ENCODE measurements around the gene HOXC13.

Gene HOXC13

DNA sequence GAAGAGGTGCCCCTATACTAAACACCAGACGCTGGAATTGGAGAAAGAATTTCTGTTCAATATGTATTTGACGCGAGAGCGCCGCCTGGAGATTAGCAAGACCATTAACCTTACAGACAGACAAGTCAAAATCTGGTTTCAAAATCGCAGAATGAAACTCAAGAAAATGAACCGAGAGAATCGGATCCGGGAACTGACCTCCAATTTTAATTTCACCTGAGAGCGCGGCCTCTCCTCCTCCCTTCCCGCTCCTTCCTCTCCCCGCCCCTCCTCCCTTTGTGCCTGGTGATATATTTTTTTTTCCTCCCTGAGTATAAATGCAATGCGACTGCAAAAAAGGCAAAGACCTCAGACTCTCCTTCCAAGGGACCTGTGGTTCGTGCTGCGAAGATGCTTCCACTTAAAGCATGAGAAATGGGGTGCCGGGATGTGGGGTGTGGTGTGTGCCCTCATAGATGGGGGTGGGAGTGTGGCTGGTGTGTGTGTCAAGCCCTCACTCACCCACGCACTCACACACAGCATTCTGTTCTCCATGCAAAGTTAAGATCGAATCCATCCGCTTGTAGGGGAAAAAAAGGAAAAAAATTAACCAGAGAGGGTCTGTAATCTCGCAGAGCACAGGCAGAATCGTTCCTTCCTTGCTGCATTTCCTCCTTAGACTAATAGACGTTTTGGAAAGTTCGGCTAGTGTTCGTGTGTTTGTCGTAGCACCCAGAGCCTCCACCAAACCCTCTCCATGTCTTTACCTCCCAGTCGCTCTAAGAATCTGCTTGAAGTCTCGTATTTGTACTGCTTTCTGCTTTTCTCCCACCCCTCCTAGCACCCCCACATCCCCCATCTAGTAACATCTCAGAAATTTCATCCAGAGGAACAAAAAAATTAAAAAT lies 50.8 kb downstream of the HOXC13 start:
- DNase-seq (ENCODE audit: low spot score in 2 of 2), result peak; percentile 74 to 75
- Histone ChIP-seq H3K4me3 (peak overlapping the region; percentile 15), H3K4me1 (peaks cover 18% of the 10 kb centered on the region), H3K36me3 (replicated peaks) (no peaks in the 10 kb centered on the region), H3K27me3 (ENCODE audit: low read depth) (0 out of 2 replicates have a peak, but pooled peaks cover 2% of the 10 kb centered on the region), H3K9me3 (no peaks in the 10 kb centered on the region)
- in situ Hi-C loops (cut with MboI; ENCODE audit: low sequenced_read_pairs), result loop anchor here (25.0 kb wide), 1 partner anchor 373 kb away; the partner anchor contains the start of gene GPR84

DNA sequence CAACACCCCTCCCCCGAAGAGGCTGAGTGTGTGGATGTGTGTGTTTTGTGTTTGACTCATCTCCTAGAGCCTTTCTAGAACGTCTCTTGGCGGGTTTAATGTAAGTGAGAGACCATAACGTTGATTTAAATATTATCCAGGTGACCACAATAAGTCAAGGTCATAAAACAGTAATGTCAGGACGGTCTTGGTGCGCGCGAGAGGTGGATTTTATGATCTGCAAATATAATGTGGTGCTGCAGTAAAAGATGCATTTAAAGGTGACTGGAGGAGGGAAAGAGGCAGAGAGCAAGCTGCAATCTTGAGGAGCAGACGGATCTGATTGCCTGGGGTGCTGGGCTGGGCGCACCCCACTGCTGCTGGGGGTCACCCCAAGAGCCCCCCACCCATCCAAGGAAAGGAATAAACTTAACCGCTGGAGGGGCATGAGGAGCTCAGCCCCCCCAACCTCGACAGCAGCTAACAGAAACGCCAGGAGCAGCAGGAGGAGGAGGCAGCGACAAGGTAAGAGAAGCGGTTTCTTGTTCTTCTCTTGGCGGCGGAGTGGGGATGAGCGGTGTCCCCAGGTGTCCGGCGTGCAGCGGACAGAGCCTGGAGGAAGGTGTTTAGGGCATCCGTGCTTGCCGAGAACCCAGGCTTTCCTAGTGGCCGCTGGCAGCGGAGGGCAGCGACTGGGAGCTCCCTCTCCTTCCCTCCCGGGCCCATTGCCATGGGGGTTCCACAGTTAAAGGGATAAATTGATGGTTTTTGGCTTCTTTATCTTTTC lies 51.9 kb downstream of the HOXC13 start:
- no peak for DNase-seq (ENCODE audit: low spot score in 2 of 2)
- in situ Hi-C loops (cut with MboI; ENCODE audit: low sequenced_read_pairs), result loop anchor here (25.0 kb wide), 1 partner anchor 372 kb away; the partner anchor contains the start of gene GPR84
- Histone ChIP-seq H3K4me1 (peaks cover 21% of the 10 kb centered on the region), H3K9me3 (no peaks in the 10 kb centered on the region), H3K4me3 (no peak overlapping the region), H3K36me3 (replicated peaks) (no peaks in the 10 kb centered on the region), H3K27me3 (ENCODE audit: low read depth) (0 out of 2 replicates have a peak, but pooled peaks cover 2% of the 10 kb centered on the region)

- in situ Hi-C loops (cut with MboI; ENCODE audit: low sequenced_read_pairs), result loop anchor here (25.0 kb wide), 1 partner anchor 371 kb away; the partner anchor contains the start of gene GPR84
- no peaks in the 10 kb centered on the region for H3K9me3 ChIP-seq
- DNase-seq (ENCODE audit: low spot score in 2 of 2), result no peak
- H3K27me3 ChIP-seq (ENCODE audit: low read depth), result 0 out of 2 replicates have a peak, but pooled peaks cover 2% of the 10 kb centered on the region
- peaks cover 18% of the 10 kb centered on the region for H3K4me1 ChIP-seq
- no peaks in the 10 kb centered on the region for H3K36me3 ChIP-seq (replicated peaks)
- H3K4me3 ChIP-seq, result no peak overlapping the region
Observed at GRCh38 chr12:53991077-53991460, 52.4 kb downstream of the HOXC13 start.

DNA sequence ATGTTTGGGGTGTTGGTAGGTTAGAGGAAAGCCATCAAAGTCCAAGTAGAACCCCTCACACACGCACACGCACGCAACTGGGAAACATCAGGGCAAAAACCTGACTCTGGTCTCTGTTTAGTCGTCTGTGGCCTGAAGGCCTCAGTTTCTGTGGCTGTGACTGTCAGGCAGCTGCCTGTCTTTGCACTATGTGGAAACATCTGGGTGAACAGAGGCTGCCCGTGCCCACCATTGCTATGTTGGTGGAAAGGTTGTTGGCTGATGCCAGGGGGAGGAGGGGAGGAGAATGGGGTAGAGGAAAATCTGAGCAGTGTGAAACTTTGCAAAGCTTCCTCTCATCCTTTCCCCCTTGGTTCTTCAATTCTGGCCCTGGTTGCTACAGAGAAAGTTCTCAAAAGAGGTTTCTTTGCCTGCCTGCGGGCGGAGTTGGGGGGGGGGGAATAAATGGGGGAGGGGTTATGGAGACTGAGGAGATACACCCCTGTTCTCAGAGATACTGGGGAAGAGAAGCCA lies 53.8 kb downstream of the HOXC13 start:
- H3K4me3 ChIP-seq, result no peak overlapping the region
- H3K36me3 ChIP-seq (replicated peaks), result no peaks in the 10 kb centered on the region
- DNase-seq (ENCODE audit: low spot score in 2 of 2), result no peak
- H3K4me1 ChIP-seq, result peaks cover 18% of the 10 kb centered on the region
- 0 out of 2 replicates have a peak, but pooled peaks cover 2% of the 10 kb centered on the region for H3K27me3 ChIP-seq (ENCODE audit: low read depth)
- no peaks in the 10 kb centered on the region for H3K9me3 ChIP-seq
- in situ Hi-C loops (cut with MboI; ENCODE audit: low sequenced_read_pairs), result loop anchor here (25.0 kb wide), 1 partner anchor 370 kb away; the partner anchor contains the start of gene GPR84

- H3K36me3 ChIP-seq (replicated peaks), result no peaks in the 10 kb centered on the region
- no peak for DNase-seq (ENCODE audit: low spot score in 2 of 2)
- in situ Hi-C loops (cut with MboI; ENCODE audit: low sequenced_read_pairs), result loop anchor here (25.0 kb wide), 1 partner anchor 369 kb away; the partner anchor contains the start of gene GPR84
- H3K27me3 ChIP-seq (ENCODE audit: low read depth), result peaks cover 6% of the 10 kb centered on the region; the same call in 1 of the 2 replicates
- H3K9me3 ChIP-seq, result no peaks in the 10 kb centered on the region
- H3K4me1 ChIP-seq, result peaks cover 18% of the 10 kb centered on the region
- no peak overlapping the region for H3K4me3 ChIP-seq
Observed at GRCh38 chr12:53993162-53994008, 54.8 kb downstream of the HOXC13 start.

DNA sequence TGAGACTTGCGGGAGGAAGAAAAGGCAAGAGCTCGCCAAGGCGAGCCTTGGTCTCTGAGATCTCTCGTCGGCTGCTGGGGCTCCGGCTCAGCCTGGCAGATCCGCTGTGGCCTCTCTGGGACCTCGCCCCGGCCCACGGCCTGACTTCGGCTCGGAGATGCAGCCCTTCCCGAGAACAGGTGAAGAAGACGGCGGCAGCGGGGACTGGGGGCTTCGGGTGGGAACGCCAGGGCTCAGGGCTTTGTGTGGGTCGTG lies 55.3 kb downstream of the HOXC13 start:
- peaks cover 17% of the 10 kb centered on the region for H3K4me1 ChIP-seq
- in situ Hi-C loops (cut with MboI; ENCODE audit: low sequenced_read_pairs), result loop anchor here (25.0 kb wide), 1 partner anchor 368 kb away; the partner anchor contains the start of gene GPR84
- no peak overlapping the region for H3K4me3 ChIP-seq

GRCh38 chr12:53994264-53995001 lies 55.8 kb downstream of the HOXC13 start:
- peaks cover 12% of the 10 kb centered on the region for H3K4me1 ChIP-seq
- no peaks in the 10 kb centered on the region for H3K9me3 ChIP-seq
- in situ Hi-C loops (cut with MboI; ENCODE audit: low sequenced_read_pairs), result loop anchor here (25.0 kb wide), 1 partner anchor 368 kb away; the partner anchor contains the start of gene GPR84
- H3K27me3 ChIP-seq (ENCODE audit: low read depth), result peaks cover 7% of the 10 kb centered on the region; the same call in 1 of the 2 replicates
- DNase-seq (ENCODE audit: low spot score in 2 of 2), result no peak
- H3K4me3 ChIP-seq, result no peak overlapping the region
- no peaks in the 10 kb centered on the region for H3K36me3 ChIP-seq (replicated peaks)

More for the DNA sequence above, 55.3 kb downstream of the HOXC13 start:
- H3K27me3 ChIP-seq (ENCODE audit: low read depth), result peaks cover 7% of the 10 kb centered on the region; the same call in 1 of the 2 replicates
- H3K36me3 ChIP-seq (replicated peaks), result no peaks in the 10 kb centered on the region
- H3K9me3 ChIP-seq, result no peaks in the 10 kb centered on the region
- DNase-seq (ENCODE audit: low spot score in 2 of 2), result no peak

DNA sequence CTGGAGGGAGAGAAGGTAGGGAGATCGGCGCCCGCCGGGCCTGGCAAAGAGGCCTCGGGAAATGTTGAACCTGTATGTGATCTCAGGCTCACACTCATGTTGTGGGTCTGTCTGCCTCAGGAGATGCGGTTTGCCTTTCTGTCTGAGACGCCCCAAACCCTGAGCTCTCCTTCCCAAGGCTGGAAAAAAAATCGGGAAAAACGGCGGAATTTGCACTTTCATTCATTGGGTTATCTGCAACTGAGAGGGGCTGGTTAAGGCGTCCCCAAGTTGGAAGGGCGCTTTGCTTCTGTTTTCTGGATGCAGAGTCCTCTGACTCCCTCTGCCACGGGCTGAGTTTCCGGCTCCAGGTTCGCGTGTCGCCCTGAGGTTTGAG lies 56.4 kb downstream of the HOXC13 start:
- Histone ChIP-seq H3K4me3 (peak overlapping the region; percentile 15), H3K27me3 (ENCODE audit: low read depth) (peaks cover 10% of the 10 kb centered on the region), H3K9me3 (no peaks in the 10 kb centered on the region), H3K4me1 (peaks cover 9% of the 10 kb centered on the region), H3K36me3 (replicated peaks) (no peaks in the 10 kb centered on the region)
- in situ Hi-C loops (cut with MboI; ENCODE audit: low sequenced_read_pairs), result loop anchor here (25.0 kb wide), 1 partner anchor 367 kb away; the partner anchor contains the start of gene GPR84
- no peak for DNase-seq (ENCODE audit: low spot score in 2 of 2)

GRCh38 chr12:53995378-53996239 lies 57.0 kb downstream of the HOXC13 start:
- Histone ChIP-seq H3K4me3 (peak overlapping the region; percentile 15), H3K27me3 (ENCODE audit: low read depth) (peaks cover 12% of the 10 kb centered on the region), H3K4me1 (peaks cover 9% of the 10 kb centered on the region), H3K36me3 (replicated peaks) (no peaks in the 10 kb centered on the region), H3K9me3 (no peaks in the 10 kb centered on the region)
- in situ Hi-C loops (cut with MboI; ENCODE audit: low sequenced_read_pairs), result loop anchor here (25.0 kb wide), 1 partner anchor 367 kb away; the partner anchor contains the start of gene GPR84
- DNase-seq (ENCODE audit: low spot score in 2 of 2), result peak in 1 of 2 experiments; percentile 61

Measured in HAP-1 (cell line).